ENCODE results near the gene PTPRA.
A peak's percentile ranks its signal among the peaks of the same experiment; 100 is the strongest.
"Not testable (repeated sequence)": the region's sequence is repeated elsewhere in the genome, so short reads cannot be mapped to it uniquely, and the experiment has no call there.

PTPRA gene

DNA sequence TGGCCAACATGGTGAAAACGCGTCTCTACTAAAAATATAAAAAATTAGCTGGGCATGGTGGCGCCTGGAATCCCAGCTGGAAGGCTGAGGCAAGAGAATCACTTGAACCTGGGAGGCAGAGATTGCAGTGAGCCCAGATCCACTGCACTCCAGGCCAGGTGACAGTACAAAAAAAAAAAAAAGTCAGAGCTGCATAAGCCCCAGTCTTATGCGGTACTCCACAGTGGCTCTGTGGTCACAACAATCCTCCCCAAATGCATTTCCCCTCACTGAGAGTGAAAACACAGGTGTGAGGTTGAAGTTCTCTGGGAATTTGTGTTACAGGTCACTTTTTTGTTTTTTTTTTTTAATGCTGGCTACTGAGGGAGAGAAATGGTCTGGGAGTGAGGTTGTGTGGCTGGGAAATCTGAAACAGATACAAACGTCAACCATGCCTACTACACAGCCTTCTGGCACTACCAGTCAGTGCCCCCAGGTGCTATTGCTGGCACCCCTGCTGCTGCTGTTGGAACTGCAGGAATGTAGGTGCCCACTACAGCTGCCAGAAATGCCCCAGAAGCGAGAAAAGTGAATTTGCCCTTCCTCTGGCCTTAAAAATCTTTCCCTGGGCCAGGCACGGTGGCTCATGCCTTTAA lies 178.2 kb downstream of the PTPRA start:
- no peaks in the 10 kb centered on the region for H3K4me1 ChIP-seq (ENCODE audit: control insufficient read depth, insufficient read depth, low read length, unreplicated experiment)
- H3K27ac ChIP-seq (ENCODE audit: low read depth, low read length), result no peak overlapping the region
- H3K79me2 ChIP-seq (ENCODE audit: control insufficient read depth, insufficient read depth, low read length, unreplicated experiment), result peaks cover 9% of the 10 kb centered on the region
- no peak overlapping the region for H2AFZ ChIP-seq (ENCODE audit: low read length, unreplicated experiment)
- no peak overlapping the region for H3K4me3 ChIP-seq (ENCODE audit: low read depth, low read length)
- peaks cover 5% of the 10 kb centered on the region; the same call in 1 of the 2 replicates for H3K36me3 ChIP-seq (ENCODE audit: insufficient read depth, low read length)
- no peaks in the 10 kb centered on the region for H3K27me3 ChIP-seq (ENCODE audit: insufficient read depth, low read length)

DNA sequence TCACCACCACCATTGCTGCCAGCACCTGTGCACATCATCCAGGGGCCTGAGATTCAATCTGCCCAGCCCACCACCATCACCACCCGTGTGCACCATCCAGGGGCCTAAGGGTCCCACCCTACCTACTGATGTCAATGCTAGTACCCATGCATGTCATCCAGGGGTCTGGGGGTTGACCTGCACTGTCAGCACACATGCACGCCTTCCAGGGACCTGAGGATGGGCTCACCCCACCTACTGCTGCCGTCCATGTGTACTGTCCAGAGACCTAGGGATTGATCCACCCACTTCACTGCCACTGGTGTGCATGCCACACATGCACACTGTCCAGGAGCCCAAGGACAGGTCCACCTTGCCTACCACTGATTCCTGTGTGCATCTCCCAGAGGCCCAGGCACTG lies 186.2 kb downstream of the PTPRA start:
- Histone ChIP-seq H2AFZ (ENCODE audit: low read length, unreplicated experiment) (no peak overlapping the region), H3K27ac (ENCODE audit: low read depth, low read length) (no peak overlapping the region), H3K4me1 (ENCODE audit: control insufficient read depth, insufficient read depth, low read length, unreplicated experiment) (no peaks in the 10 kb centered on the region), H3K36me3 (ENCODE audit: insufficient read depth, low read length) (no peaks in the 10 kb centered on the region), H3K4me3 (ENCODE audit: low read depth, low read length) (no peak overlapping the region), H3K27me3 (ENCODE audit: insufficient read depth, low read length) (no peaks in the 10 kb centered on the region), H3K79me2 (ENCODE audit: control insufficient read depth, insufficient read depth, low read length, unreplicated experiment) (no peaks in the 10 kb centered on the region)

DNA sequence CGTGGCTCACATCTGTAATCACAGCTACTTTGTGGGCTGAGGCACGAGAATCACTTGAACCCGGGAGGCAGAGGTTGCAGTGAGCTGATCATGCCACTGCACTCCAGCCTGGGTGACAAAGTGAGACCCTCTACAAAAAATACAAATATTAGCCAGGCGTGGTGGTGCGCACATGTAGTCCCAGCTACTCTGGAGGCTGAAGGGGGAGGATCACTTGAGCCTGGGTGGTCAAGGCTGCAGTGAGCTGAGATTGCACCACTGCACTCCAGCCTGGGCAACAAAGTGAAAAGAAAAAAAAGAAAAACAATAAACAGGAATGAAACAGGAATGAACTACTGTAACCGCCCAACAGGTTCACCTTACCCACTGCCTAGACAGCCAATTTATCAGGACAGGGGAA lies 190.8 kb downstream of the PTPRA start:
- not testable (repeated sequence) for H3K27me3 ChIP-seq (ENCODE audit: insufficient read depth, low read length); H2AFZ ChIP-seq (ENCODE audit: low read length, unreplicated experiment)

DNA sequence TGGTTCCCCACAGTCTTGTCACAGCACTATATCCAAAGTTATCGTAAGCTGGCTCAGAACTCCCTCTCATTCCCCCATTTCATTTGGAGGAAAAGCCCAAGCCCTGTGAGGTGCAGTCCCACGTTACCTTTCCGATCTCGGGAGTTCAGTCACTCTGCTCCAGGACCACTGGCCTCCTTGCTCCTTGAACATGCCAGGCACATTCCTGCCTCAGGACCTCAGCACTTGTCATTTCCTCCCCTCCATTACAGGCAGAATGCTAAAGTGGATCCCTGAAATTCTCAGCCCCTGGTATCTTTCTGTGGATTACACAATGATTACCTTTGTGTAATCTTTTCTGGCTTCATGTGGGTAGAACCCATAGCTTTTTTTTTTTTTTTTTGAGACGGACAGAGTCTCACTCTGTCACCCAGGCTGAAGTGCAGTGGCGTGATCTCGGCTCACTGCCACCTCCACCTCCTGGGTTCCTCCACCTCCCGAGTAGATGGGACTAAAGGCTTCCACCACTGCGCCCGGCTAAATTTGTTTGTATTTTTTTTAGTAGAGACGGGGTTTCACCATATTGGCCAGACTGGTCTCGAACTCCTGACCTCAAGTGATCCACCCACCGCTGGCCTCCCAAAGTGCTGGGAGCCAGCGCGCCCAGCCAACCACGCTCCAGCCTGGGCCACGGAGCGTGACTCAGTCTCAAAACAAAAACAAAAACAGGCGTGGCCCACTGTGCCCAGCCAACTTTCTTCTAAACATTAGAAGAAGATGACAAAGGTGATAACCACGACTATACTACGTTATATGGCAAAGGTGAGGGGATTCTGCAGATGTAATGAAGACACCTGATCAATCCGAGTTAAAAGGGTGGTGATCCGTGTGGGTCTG lies 194.1 kb downstream of the PTPRA start:
- H3K36me3 ChIP-seq (ENCODE audit: insufficient read depth, low read length), result no peaks in the 10 kb centered on the region
- H3K4me1 ChIP-seq (ENCODE audit: control insufficient read depth, insufficient read depth, low read length, unreplicated experiment), result peaks cover 10% of the 10 kb centered on the region
- H3K4me3 ChIP-seq (ENCODE audit: low read depth, low read length), result no peak overlapping the region
- no peak overlapping the region for H3K27ac ChIP-seq (ENCODE audit: low read depth, low read length)
- peaks cover 19% of the 10 kb centered on the region for H3K27me3 ChIP-seq (ENCODE audit: insufficient read depth, low read length)
- no peak overlapping the region for H2AFZ ChIP-seq (ENCODE audit: low read length, unreplicated experiment)
- H3K79me2 ChIP-seq (ENCODE audit: control insufficient read depth, insufficient read depth, low read length, unreplicated experiment), result no peaks in the 10 kb centered on the region

More for the DNA sequence above, 190.8 kb downstream of the PTPRA start:
- not testable (repeated sequence) for H3K4me3 ChIP-seq (ENCODE audit: low read depth, low read length); H3K36me3 ChIP-seq (ENCODE audit: insufficient read depth, low read length); H3K27ac ChIP-seq (ENCODE audit: low read depth, low read length); H3K79me2 ChIP-seq (ENCODE audit: control insufficient read depth, insufficient read depth, low read length, unreplicated experiment)
- peaks cover 10% of the 10 kb centered on the region for H3K4me1 ChIP-seq (ENCODE audit: control insufficient read depth, insufficient read depth, low read length, unreplicated experiment)

DNA sequence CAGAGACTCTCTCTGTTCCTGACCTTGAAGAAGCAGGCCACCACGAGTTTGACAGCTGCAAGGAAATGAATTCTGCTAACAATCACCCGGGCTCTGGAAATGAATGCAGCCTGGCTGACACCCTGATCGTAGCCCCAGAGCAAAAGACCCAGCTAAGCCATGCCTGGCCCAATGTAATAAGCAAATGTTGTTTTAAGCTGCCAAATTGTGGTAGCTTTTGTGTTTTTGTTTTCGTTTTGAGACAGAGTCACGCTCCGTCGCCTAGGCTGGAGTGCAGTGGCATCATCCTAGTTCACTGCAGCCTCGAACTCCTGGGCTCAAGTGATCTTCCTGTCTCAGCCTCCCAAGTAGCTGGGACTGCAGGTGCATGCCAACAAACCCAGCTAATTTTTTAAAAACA lies 194.8 kb downstream of the PTPRA start:
- H3K36me3 ChIP-seq (ENCODE audit: insufficient read depth, low read length), result no peaks in the 10 kb centered on the region
- no peak overlapping the region for H2AFZ ChIP-seq (ENCODE audit: low read length, unreplicated experiment)
- H3K27me3 ChIP-seq (ENCODE audit: insufficient read depth, low read length), result peaks cover 25% of the 10 kb centered on the region
- H3K4me3 ChIP-seq (ENCODE audit: low read depth, low read length), result no peak overlapping the region
- H3K79me2 ChIP-seq (ENCODE audit: control insufficient read depth, insufficient read depth, low read length, unreplicated experiment), result no peaks in the 10 kb centered on the region
- H3K4me1 ChIP-seq (ENCODE audit: control insufficient read depth, insufficient read depth, low read length, unreplicated experiment), result peaks cover 10% of the 10 kb centered on the region
- no peak overlapping the region for H3K27ac ChIP-seq (ENCODE audit: low read depth, low read length)

DNA sequence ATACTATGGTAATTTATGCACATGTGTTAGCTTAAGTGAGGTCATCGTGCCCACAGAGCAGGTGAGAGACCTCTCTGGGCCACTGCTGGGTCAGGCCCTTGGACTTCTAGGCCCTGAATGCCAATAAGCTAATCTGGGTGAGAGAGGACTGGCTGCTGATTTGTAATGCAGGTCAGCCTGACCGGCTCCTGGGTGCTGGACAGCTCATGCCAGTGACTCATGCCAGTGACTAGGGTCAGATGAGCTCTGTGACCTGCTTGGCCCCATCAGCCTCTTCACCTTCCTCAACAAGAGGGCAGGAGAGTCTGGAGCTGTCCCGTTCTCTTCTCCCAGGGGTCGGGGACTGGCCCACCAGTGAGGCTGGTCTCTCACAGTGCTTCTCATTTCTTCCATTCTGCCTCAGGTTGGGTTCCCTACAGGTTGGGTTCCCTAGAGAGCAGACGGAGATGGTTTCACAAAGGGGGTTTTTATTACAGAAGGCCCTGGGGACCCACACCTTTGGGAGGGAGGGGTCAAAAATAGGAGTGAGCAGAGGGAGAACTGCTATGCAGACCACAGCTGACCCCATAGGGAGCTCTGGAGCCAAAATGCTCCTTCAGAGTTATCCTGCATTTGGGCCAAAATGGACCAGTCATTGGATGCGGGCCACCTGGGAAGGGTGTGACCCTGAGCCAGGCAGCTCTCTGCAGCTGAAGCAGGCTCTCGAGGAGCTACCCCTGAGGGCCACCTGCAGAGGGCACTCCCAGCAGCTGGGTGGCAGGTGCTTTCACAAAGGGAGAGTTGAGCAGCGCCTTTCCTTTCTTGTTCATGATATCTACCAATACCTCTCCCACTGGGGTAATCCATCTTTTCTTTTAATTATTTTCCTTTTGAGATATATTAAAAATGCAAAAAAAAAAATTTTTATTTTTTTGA lies 196.0 kb downstream of the PTPRA start:
- H3K4me3 ChIP-seq (ENCODE audit: low read depth, low read length), result no peak overlapping the region
- peaks cover 25% of the 10 kb centered on the region for H3K27me3 ChIP-seq (ENCODE audit: insufficient read depth, low read length)
- no peak overlapping the region for H3K27ac ChIP-seq (ENCODE audit: low read depth, low read length)
- H3K36me3 ChIP-seq (ENCODE audit: insufficient read depth, low read length), result no peaks in the 10 kb centered on the region
- no peaks in the 10 kb centered on the region for H3K79me2 ChIP-seq (ENCODE audit: control insufficient read depth, insufficient read depth, low read length, unreplicated experiment)
- no peak overlapping the region for H2AFZ ChIP-seq (ENCODE audit: low read length, unreplicated experiment)
- peaks cover 10% of the 10 kb centered on the region for H3K4me1 ChIP-seq (ENCODE audit: control insufficient read depth, insufficient read depth, low read length, unreplicated experiment)

DNA sequence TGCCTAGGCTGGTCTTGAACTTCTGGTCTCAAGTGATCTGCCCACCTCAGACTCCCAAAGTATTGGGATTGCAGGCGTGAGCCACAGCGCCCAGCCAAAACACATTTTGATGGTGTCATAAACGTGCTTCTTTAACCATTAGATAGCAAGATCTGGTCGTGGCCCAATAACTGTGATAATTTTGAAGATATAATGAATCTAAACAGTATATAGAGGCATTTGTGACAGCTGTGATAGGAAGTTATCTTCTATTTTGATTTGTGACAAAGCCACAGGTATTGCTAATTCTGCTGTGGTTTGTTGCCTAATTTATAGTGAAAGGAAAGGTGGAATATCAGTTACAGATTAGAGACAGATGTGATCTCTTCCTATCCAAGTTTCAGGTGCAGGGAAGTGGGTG lies 197.4 kb downstream of the PTPRA start:
- Histone ChIP-seq H3K79me2 (ENCODE audit: control insufficient read depth, insufficient read depth, low read length, unreplicated experiment) (no peaks in the 10 kb centered on the region), H3K27me3 (ENCODE audit: insufficient read depth, low read length) (peaks cover 25% of the 10 kb centered on the region), H2AFZ (ENCODE audit: low read length, unreplicated experiment) (no peak overlapping the region), H3K27ac (ENCODE audit: low read depth, low read length) (no peak overlapping the region), H3K4me3 (ENCODE audit: low read depth, low read length) (no peak overlapping the region), H3K36me3 (ENCODE audit: insufficient read depth, low read length) (no peaks in the 10 kb centered on the region), H3K4me1 (ENCODE audit: control insufficient read depth, insufficient read depth, low read length, unreplicated experiment) (peaks cover 10% of the 10 kb centered on the region)

DNA sequence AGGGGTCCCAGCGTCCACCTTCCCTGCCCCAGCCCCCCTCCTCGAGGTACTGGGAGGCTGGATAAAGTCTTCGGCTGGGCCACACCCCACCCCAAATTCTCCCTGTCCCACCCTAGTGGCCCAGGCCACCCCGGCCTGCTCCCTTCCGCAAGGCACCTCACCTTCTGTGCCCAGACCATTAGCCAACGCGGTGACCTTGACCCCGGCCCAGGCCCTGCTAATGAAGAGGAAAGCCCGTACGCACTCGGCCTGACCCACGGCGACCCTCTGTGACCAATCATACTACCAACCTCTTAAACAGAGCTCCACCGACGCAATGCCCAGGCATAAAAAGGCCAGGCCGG lies 198.0 kb downstream of the PTPRA start:
- H3K79me2 ChIP-seq (ENCODE audit: control insufficient read depth, insufficient read depth, low read length, unreplicated experiment), result no peaks in the 10 kb centered on the region
- peaks cover 25% of the 10 kb centered on the region for H3K27me3 ChIP-seq (ENCODE audit: insufficient read depth, low read length)
- H2AFZ ChIP-seq (ENCODE audit: low read length, unreplicated experiment), result no peak overlapping the region
- peaks cover 6% of the 10 kb centered on the region for H3K4me1 ChIP-seq (ENCODE audit: control insufficient read depth, insufficient read depth, low read length, unreplicated experiment)
- no peaks in the 10 kb centered on the region for H3K36me3 ChIP-seq (ENCODE audit: insufficient read depth, low read length)
- H3K27ac ChIP-seq (ENCODE audit: low read depth, low read length), result no peak overlapping the region
- no peak overlapping the region for H3K4me3 ChIP-seq (ENCODE audit: low read depth, low read length)

DNA sequence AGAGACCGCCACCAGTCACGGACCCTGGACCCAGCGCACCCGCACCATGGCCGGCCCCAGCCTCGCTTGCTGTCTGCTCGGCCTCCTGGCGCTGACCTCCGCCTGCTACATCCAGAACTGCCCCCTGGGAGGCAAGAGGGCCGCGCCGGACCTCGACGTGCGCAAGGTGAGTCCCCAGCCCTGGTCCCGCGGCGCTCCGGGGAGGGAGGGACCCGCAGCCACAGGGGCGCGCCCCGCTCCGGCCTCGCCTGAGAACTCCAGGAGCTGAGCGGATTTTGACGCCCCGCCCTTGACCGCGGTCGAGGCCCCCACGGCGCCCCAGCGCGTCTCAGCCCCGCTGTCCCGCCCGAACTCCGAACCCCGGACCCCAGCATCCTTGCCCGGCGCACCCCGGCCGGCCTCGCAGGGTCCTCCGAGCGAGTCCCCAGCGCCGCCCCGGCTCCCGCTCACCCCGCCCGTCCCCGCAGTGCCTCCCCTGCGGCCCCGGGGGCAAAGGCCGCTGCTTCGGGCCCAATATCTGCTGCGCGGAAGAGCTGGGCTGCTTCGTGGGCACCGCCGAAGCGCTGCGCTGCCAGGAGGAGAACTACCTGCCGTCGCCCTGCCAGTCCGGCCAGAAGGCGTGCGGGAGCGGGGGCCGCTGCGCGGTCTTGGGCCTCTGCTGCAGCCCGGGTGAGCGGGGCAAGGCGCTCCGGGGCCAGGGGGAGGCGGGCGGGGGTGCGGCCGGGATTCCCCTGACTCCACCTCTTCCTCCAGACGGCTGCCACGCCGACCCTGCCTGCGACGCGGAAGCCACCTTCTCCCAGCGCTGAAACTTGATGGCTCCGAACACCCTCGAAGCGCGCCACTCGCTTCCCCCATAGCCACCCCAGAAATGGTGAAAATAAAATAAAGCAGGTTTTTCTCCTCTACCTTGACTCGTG lies 198.6 kb downstream of the PTPRA start, which contains the start of gene OXT:
Gene OXT (plus strand): TSS at position 11 of the 920 bp plus-strand sequence. CDS start 36 bp downstream, at position 47.
- H3K4me3 ChIP-seq (ENCODE audit: low read depth, low read length), result no peak within 1 kb of the TSS
- H3K27me3 ChIP-seq (ENCODE audit: insufficient read depth, low read length), result peaks cover 25% of the 10 kb centered on the region
- no peaks in the 10 kb centered on the region for H3K79me2 ChIP-seq (ENCODE audit: control insufficient read depth, insufficient read depth, low read length, unreplicated experiment)
- no peaks in the 10 kb centered on the region for H3K36me3 ChIP-seq (ENCODE audit: insufficient read depth, low read length)
- peak within 1 kb of the TSS; percentile 19 for H2AFZ ChIP-seq (ENCODE audit: low read length, unreplicated experiment)
- no peak within 1 kb of the TSS for H3K27ac ChIP-seq (ENCODE audit: low read depth, low read length)
- H3K4me1 ChIP-seq (ENCODE audit: control insufficient read depth, insufficient read depth, low read length, unreplicated experiment), result peaks cover 3% of the 10 kb centered on the region

Measured in ACC112 (cell line).